Endothelial cell of umbilical vein (primary cell): Measurements from ENCODE around the gene SIRT5. TPM values are rescaled to one million over a fixed set of nuclear protein-coding genes. Genes with fewer than 3 reads are reported as not detected.

ENCODE experiments used
- BruUV-seq: library from RNA; stranded (reverse); fragments of 400-500 nt; replicated peaks from 2 replicates; lab custom pipeline; 2021; lab: Mats Ljungman, UMichigan
- CTCF ChIA-PET: fragments of 300-600, 350-600 bp; sonication (Branson Sonifier 250); formaldehyde crosslinking; loops from one replicate; lab custom pipeline; 2021; ENCODE audit warnings: antibody characterized with exemption, inconsistent platforms; lab: Charles Lee
- POLR2A ChIA-PET: fragments of 300-600, 350-600 bp; sonication (Branson Sonifier 250); formaldehyde crosslinking; loops from one replicate; lab custom pipeline; 2021; ENCODE audit warnings: antibody characterized with exemption, inconsistent platforms; lab: Charles Lee
- DNase-seq: peaks from one replicate; pipeline ENCODE4 v3.0.0-alpha.2; 2011; ENCODE audit warnings: low read depth, low spot score
- FAIRE-seq: peaks from 2 replicates; lab custom pipeline; 2011; peaks lifted over from hg19 to GRCh38; lab: Jason Lieb, UNC
- H2AFZ ChIP-seq: 2 replicates; pipeline ENCODE4 v1.6.0; 2012; ENCODE audit warnings: low read depth, low read length, control low read depth, inconsistent platforms
- H3K27ac ChIP-seq: 2 replicates; pipeline ENCODE4 v1.5.1; 2011; ENCODE audit warnings: low read depth, mild to moderate bottlenecking, control low read depth, low read length, moderate library complexity; ENCODE audit not compliant: insufficient read depth
- H3K27me3 ChIP-seq, 2 experiments: 2 replicates each; pipeline versions ENCODE4 v1.6.0 to v1.6.1; 2011; ENCODE audit warnings: low read length in 2 of 2, mixed read lengths in 1 of 2; ENCODE audit not compliant: control insufficient read depth in 2 of 2, insufficient read depth in 2 of 2
- H3K36me3 ChIP-seq, 2 experiments: 2 replicates in 1 of 2; 3 replicates in 1 of 2; pipeline ENCODE4 v1.5.1; 2011; ENCODE audit warnings: low read length in 2 of 2, mild to moderate bottlenecking in 1 of 2, moderate library complexity in 1 of 2; ENCODE audit not compliant: control insufficient read depth in 2 of 2, insufficient read depth in 2 of 2; ENCODE audit errors: extremely low read depth in 1 of 2
- H3K4me1 ChIP-seq: 3 replicates; pipeline ENCODE4 v1.5.1; 2011; ENCODE audit warnings: mild to moderate bottlenecking, low read length; ENCODE audit not compliant: control insufficient read depth, insufficient read depth; ENCODE audit errors: extremely low read depth
- H3K4me2 ChIP-seq: 2 replicates; pipeline ENCODE4 v1.6.1; 2011; ENCODE audit warnings: low read length, control low read depth, mixed read lengths; ENCODE audit not compliant: insufficient read depth
- H3K4me3 ChIP-seq, 3 experiments: fragments of 200-600 bp in 1 of 3; sonication (generic), shearing (Covaris generic) in 1 of 3; replicated peaks in 1 of 3; 2 replicates each; pipeline ENCODE4 v1.5.1; 2011 to 2016; ENCODE audit warnings: control low read depth in 3 of 3, low read length in 3 of 3, mild to moderate bottlenecking in 2 of 3, inconsistent platforms in 1 of 3, low read depth in 1 of 3, moderate library complexity in 1 of 3; ENCODE audit not compliant: insufficient read depth in 1 of 3
- H3K79me2 ChIP-seq: 2 replicates; pipeline ENCODE4 v1.6.0; 2012; ENCODE audit warnings: low read length, inconsistent platforms; ENCODE audit not compliant: control insufficient read depth, insufficient read depth
- H3K9ac ChIP-seq: replicated peaks from 2 replicates; pipeline ENCODE3; 2011; ENCODE audit warnings: low read length, control low read depth; ENCODE audit not compliant: insufficient read depth; ENCODE audit errors: extremely low read depth
- H3K9me1 ChIP-seq: replicated peaks from 3 replicates; pipeline ENCODE4 v1.6.0; 2011; ENCODE audit warnings: mild to moderate bottlenecking, low read length; ENCODE audit not compliant: control insufficient read depth, insufficient read depth; ENCODE audit errors: extremely low read depth
- H3K9me3 ChIP-seq: replicated peaks from 2 replicates; pipeline ENCODE4 v1.5.1; 2012; ENCODE audit warnings: low read length, inconsistent platforms; ENCODE audit not compliant: control insufficient read depth, insufficient read depth
- H4K20me1 ChIP-seq: replicated peaks from 2 replicates; pipeline ENCODE3; 2011; ENCODE audit warnings: mild to moderate bottlenecking, low read length; ENCODE audit not compliant: control insufficient read depth, insufficient read depth; ENCODE audit errors: extremely low read depth
- CTCF ChIP-seq, 2 donors: IDR thresholded peaks; 1 replicate in 1 of 2; 2 replicates in 1 of 2; pipeline ENCODE4 v1.5.1; 2011; ENCODE audit warnings: low read length in 2 of 2, mild to moderate bottlenecking in 2 of 2, moderate library complexity in 2 of 2, control low read depth in 1 of 2, inconsistent platforms in 1 of 2, low read depth in 1 of 2; ENCODE audit not compliant: insufficient read depth in 1 of 2; ENCODE audit errors: extremely low read depth in 1 of 2
- EZH2 ChIP-seq: IDR thresholded peaks from 2 replicates; pipeline ENCODE4 v1.6.1; 2012; ENCODE audit warnings: borderline replicate concordance, low read depth, mild to moderate bottlenecking, moderate library complexity, low read length, inconsistent platforms; ENCODE audit not compliant: severe bottlenecking
- FOS ChIP-seq: IDR thresholded peaks from 2 replicates; pipeline ENCODE4 v1.6.1; 2011; ENCODE audit warnings: mild to moderate bottlenecking, low read length, moderate library complexity, borderline replicate concordance; ENCODE audit not compliant: insufficient read depth
- GATA2 ChIP-seq: IDR thresholded peaks from 2 replicates; pipeline ENCODE4 v1.7.0; 2011; ENCODE audit warnings: low read depth, mild to moderate bottlenecking, moderate library complexity, mixed read lengths, low read length; ENCODE audit not compliant: insufficient read length, insufficient read depth
- JUN ChIP-seq: IDR thresholded peaks from 2 replicates; pipeline ENCODE4 v1.6.1; 2011; ENCODE audit warnings: borderline replicate concordance, low read depth; ENCODE audit not compliant: insufficient read length, insufficient read depth
- MAX ChIP-seq: IDR thresholded peaks from 2 replicates; pipeline ENCODE4 v1.6.1; 2011; ENCODE audit not compliant: insufficient read depth, insufficient read length
- MYC ChIP-seq: IDR thresholded peaks from one replicate; pipeline ENCODE4 v1.6.1; 2011; ENCODE audit warnings: mild to moderate bottlenecking, low read depth, low read length
- POLR2A ChIP-seq: IDR thresholded peaks from 2 replicates; pipeline ENCODE4 v1.6.1; 2012; ENCODE audit warnings: low read depth, mild to moderate bottlenecking, control low read depth, low read length
- POLR2AphosphoS5 ChIP-seq: IDR thresholded peaks from 2 replicates; pipeline ENCODE4 v1.6.1; 2012; ENCODE audit warnings: low read depth, mild to moderate bottlenecking, control low read depth, low read length, moderate library complexity; ENCODE audit not compliant: insufficient read depth
- dilution Hi-C: fragments of 300-500 bp; cut with MboI; formaldehyde crosslinking; loops from one replicate; pipeline ENCODE4 v1.15.0; 2019; ENCODE audit warnings: low sequenced_read_pairs; ENCODE audit not compliant: extremely low pct_ligation_motif_present
- intact Hi-C: fragments of 100-400 bp; cut with micrococcal nuclease; formaldehyde crosslinking; loops from one replicate; pipeline ENCODE4 v1.10.0; 2022
- polyA plus RNA-seq, 4 experiments: library from polyadenylated mRNA; depleted of rRNA in 3 of 4; stranded (reverse) in 3 of 4; unstranded in 1 of 4; fragments of >200 nt; gene quantifications; 2 replicates each; pipeline versions ENCODE4 v1.2.1 to v1.2.3, GENCODE V29; 2011 to 2012; ENCODE audit warnings: missing spikeins in 1 of 4
- total RNA-seq: library from RNA; stranded (reverse); gene quantifications from 2 replicates; pipeline ENCODE4 v1.2.3, GENCODE V29; 2021

The SIRT5 gene
- total and polyA plus RNA-seq, 2 donors (not counting 3 experiments of a cell fraction or from before 2014, with no cell fraction given), result 4.7 to 7.2 TPM

- TF ChIP-seq POLR2AphosphoS5, result no peak
- no peak for TF ChIP-seq EZH2
- no peak for TF ChIP-seq FOS
- TF ChIP-seq JUN, result no peak
- no peak for TF ChIP-seq MAX
- TF ChIP-seq MYC, result no peak
- TF ChIP-seq POLR2A, result no peak
- TF ChIP-seq GATA2, result no peak
Measured at GRCh38 chr6:13648850-13649249, 74.4 kb downstream of the SIRT5 start.

GRCh38 chr6:13649393-13649792, 75.0 kb downstream of the SIRT5 start:
- Histone ChIP-seq H2AFZ (no peak overlapping the region), H3K27ac (no peak overlapping the region), H3K9ac (no peak overlapping the region), H3K4me2 (no peak overlapping the region), H3K4me3 (no peak overlapping the region), H3K79me2 (no peaks in the 10 kb centered on the region), H4K20me1 (no peaks in the 10 kb centered on the region), H3K27me3 (no peaks in the 10 kb centered on the region), H3K36me3 (no peaks in the 10 kb centered on the region), H3K9me3 (no peaks in the 10 kb centered on the region), H3K9me1 (no peaks in the 10 kb centered on the region), H3K4me1 (peaks cover 12% of the 10 kb centered on the region)
- no peak for FAIRE-seq
- CTCF ChIA-PET, result interaction anchor here (0.6 to 0.8 kb wide), 4 partner anchors 13 to 259 kb away, joined by 3 to 4 read pairs (median 3); no protein-coding TSS in a partner anchor
- POLR2A ChIA-PET, result interaction anchor here (0.7 kb wide), 1 partner anchor 12 kb away, joined by 6 read pairs; no protein-coding TSS in a partner anchor
- TF ChIP-seq MYC (no peak), CTCF (IDR thresholded peaks at IDR 0.05; ENCODE audit: extremely low read depth in 1 of 2, insufficient read depth in 1 of 2, low read depth in 1 of 2, low read length in 2 of 2) (no peak), POLR2AphosphoS5 (no peak)
- intact Hi-C loops, result no loop called here
- DNase-seq, result no peak
- dilution Hi-C loops, result no loop called here
- BruUV-seq, result no TSS peak

More at GRCh38 chr6:13648850-13649249, 74.4 kb downstream of the SIRT5 start:
- no peak overlapping the region for H3K27ac ChIP-seq
- POLR2A ChIA-PET, result no interaction called here
- CTCF ChIA-PET, result interaction anchor here (0.6 to 0.8 kb wide), 4 partner anchors 12 to 260 kb away, joined by 3 to 4 read pairs (median 3); no protein-coding TSS in a partner anchor
- BruUV-seq, result no TSS peak
- FAIRE-seq (no peak), DNase-seq (no peak)
- H3K4me1 ChIP-seq, result peaks cover 7% of the 10 kb centered on the region
- intact Hi-C loops, result no loop called here
- no peak overlapping the region for H3K9ac ChIP-seq
- no peak overlapping the region for H2AFZ ChIP-seq
- no peaks in the 10 kb centered on the region for H3K9me3 ChIP-seq
- no peaks in the 10 kb centered on the region for H4K20me1 ChIP-seq
- dilution Hi-C loops, result no loop called here
- no peaks in the 10 kb centered on the region for H3K27me3 ChIP-seq
- H3K4me3 ChIP-seq, result no peak overlapping the region
- H3K79me2 ChIP-seq, result no peaks in the 10 kb centered on the region
- H3K9me1 ChIP-seq, result no peaks in the 10 kb centered on the region
- H3K4me2 ChIP-seq, result no peak overlapping the region
- H3K36me3 ChIP-seq, result no peaks in the 10 kb centered on the region
